Mesenchymal stem cell (in vitro differentiated cells and primary cell): Measurements from ENCODE around the gene MPPED2. TPM values are rescaled to one million over a fixed set of nuclear protein-coding genes. Genes with fewer than 3 reads are reported as not detected.

Experiments
- DNase-seq: peaks from one replicate; pipeline ENCODE4 v3.0.0-alpha.2; 2013
- H2AFZ ChIP-seq: one replicate; pipeline ENCODE4 v1.6.1; 2013; ENCODE audit warnings: low read depth, mild to moderate bottlenecking, control low read depth, inconsistent platforms, low read length, moderate library complexity
- H2AK5ac ChIP-seq: 2 replicates; pipeline ENCODE4 v1.6.1; 2013; ENCODE audit warnings: low read length, moderate library complexity, mild to moderate bottlenecking, inconsistent platforms; ENCODE audit not compliant: severe bottlenecking
- H2BK120ac ChIP-seq: one replicate; pipeline ENCODE4 v1.6.1; 2013; ENCODE audit warnings: low read depth, mild to moderate bottlenecking, inconsistent platforms, low read length, moderate library complexity
- H2BK12ac ChIP-seq, 2 experiments: one replicate each; pipeline ENCODE4 v1.6.1; 2013; ENCODE audit warnings: inconsistent platforms in 2 of 2, low read length in 2 of 2, mild to moderate bottlenecking in 2 of 2, moderate library complexity in 2 of 2, control low read depth in 1 of 2
- H2BK15ac ChIP-seq: one replicate; pipeline ENCODE4 v1.6.1; 2013; ENCODE audit warnings: mild to moderate bottlenecking, low read depth, inconsistent platforms; ENCODE audit not compliant: poor library complexity, severe bottlenecking
- H2BK5ac ChIP-seq: 2 replicates; pipeline ENCODE4 v1.6.1; 2013; ENCODE audit warnings: low read depth, mild to moderate bottlenecking, low read length, control low read depth, inconsistent platforms; ENCODE audit not compliant: poor library complexity, severe bottlenecking
- H3K14ac ChIP-seq, 2 experiments: one replicate each; pipeline ENCODE4 v1.6.1; 2013; ENCODE audit warnings: inconsistent platforms in 2 of 2, low read length in 2 of 2, control low read depth in 1 of 2, mild to moderate bottlenecking in 1 of 2, moderate library complexity in 1 of 2
- H3K18ac ChIP-seq, 2 experiments: one replicate each; pipeline ENCODE4 v1.6.1; 2013; ENCODE audit warnings: inconsistent platforms in 2 of 2, low read length in 2 of 2, control low read depth in 1 of 2, low read depth in 1 of 2, mild to moderate bottlenecking in 1 of 2
- H3K23ac ChIP-seq, 2 experiments: one replicate each; pipeline ENCODE4 v1.6.1; 2013; ENCODE audit warnings: inconsistent platforms in 2 of 2, low read length in 2 of 2, mild to moderate bottlenecking in 2 of 2, moderate library complexity in 2 of 2, control low read depth in 1 of 2
- H3K27ac ChIP-seq: 2 replicates; pipeline ENCODE4 v1.5.1; 2013; ENCODE audit warnings: mild to moderate bottlenecking, moderate library complexity, low read length, control low read depth, inconsistent platforms; ENCODE audit not compliant: poor library complexity, severe bottlenecking
- H3K27me3 ChIP-seq, 2 experiments: 2 replicates each; pipeline versions ENCODE4 v1.6.1 to v1.7.0; 2013; ENCODE audit warnings: low read length in 2 of 2, mild to moderate bottlenecking in 2 of 2, moderate library complexity in 2 of 2, control low read depth in 1 of 2, inconsistent platforms in 1 of 2; ENCODE audit not compliant: control insufficient read depth in 1 of 2, insufficient read depth in 1 of 2
- H3K36me3 ChIP-seq, 2 experiments: 2 replicates each; pipeline versions ENCODE4 v1.6.1 to v1.7.0; 2013; ENCODE audit warnings: low read length in 2 of 2, control low read depth in 1 of 2, inconsistent platforms in 1 of 2, low read depth in 1 of 2, mild to moderate bottlenecking in 1 of 2; ENCODE audit not compliant: insufficient read depth in 2 of 2, control insufficient read depth in 1 of 2
- H3K4ac ChIP-seq, 2 experiments: one replicate each; pipeline ENCODE4 v1.6.1; 2013; ENCODE audit warnings: inconsistent platforms in 2 of 2, low read length in 2 of 2, mild to moderate bottlenecking in 2 of 2, moderate library complexity in 2 of 2, control low read depth in 1 of 2, low read depth in 1 of 2
- H3K4me1 ChIP-seq: 2 replicates; pipeline ENCODE4 v1.6.1; 2013; ENCODE audit warnings: low read depth, low read length, control low read depth; ENCODE audit not compliant: control insufficient read depth, insufficient read depth
- H3K4me2 ChIP-seq: 2 replicates; pipeline ENCODE4 v1.6.1; 2013; ENCODE audit warnings: low read length, mild to moderate bottlenecking, inconsistent platforms; ENCODE audit not compliant: poor library complexity, severe bottlenecking
- H3K4me3 ChIP-seq, 2 experiments: 2 replicates each; pipeline versions ENCODE4 v1.5.1 to v1.7.0; 2013; ENCODE audit warnings: low read length in 2 of 2, mild to moderate bottlenecking in 2 of 2, control low read depth in 1 of 2, low read depth in 1 of 2; ENCODE audit not compliant: insufficient read depth in 1 of 2
- H3K79me1 ChIP-seq: replicated peaks from 2 replicates; pipeline ENCODE4 v1.6.1; 2013; ENCODE audit warnings: mild to moderate bottlenecking, control low read depth, low read length, inconsistent platforms; ENCODE audit not compliant: poor library complexity, severe bottlenecking
- H3K9ac ChIP-seq: 2 replicates; pipeline ENCODE4 v1.7.0; 2013; ENCODE audit warnings: mild to moderate bottlenecking, low read length, moderate library complexity
- H3K9me3 ChIP-seq: 2 replicates; pipeline ENCODE4 v1.7.0; 2013; ENCODE audit warnings: mild to moderate bottlenecking, low read length; ENCODE audit not compliant: control insufficient read depth
- H4K8ac ChIP-seq: one replicate; pipeline ENCODE4 v1.6.1; 2013; ENCODE audit warnings: inconsistent platforms, mild to moderate bottlenecking, low read length, moderate library complexity
- H4K91ac ChIP-seq: one replicate; pipeline ENCODE4 v1.6.1; 2013; ENCODE audit warnings: mild to moderate bottlenecking, low read length, inconsistent platforms
- WGBS: methylation state at CpG from one replicate; pipeline ENCODE4 v1.1.7; 2013; ENCODE audit warnings: mixed read lengths; 5-methylcytosine and 5-hydroxymethylcytosine counted together
- polyA plus RNA-seq, 2 experiments: library from polyadenylated mRNA; stranded (reverse); fragments of 200-250 nt; gene quantifications; one replicate each; pipeline ENCODE4 v1.2.3, GENCODE V29; 2013

MPPED2 gene, protein sequence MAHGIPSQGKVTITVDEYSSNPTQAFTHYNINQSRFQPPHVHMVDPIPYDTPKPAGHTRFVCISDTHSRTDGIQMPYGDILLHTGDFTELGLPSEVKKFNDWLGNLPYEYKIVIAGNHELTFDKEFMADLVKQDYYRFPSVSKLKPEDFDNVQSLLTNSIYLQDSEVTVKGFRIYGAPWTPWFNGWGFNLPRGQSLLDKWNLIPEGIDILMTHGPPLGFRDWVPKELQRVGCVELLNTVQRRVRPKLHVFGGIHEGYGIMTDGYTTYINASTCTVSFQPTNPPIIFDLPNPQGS
- not detected for polyA plus RNA-seq (2013, experiment 1 of 2)
- polyA plus RNA-seq (2013, experiment 2 of 2): 0.04 TPM

DNA sequence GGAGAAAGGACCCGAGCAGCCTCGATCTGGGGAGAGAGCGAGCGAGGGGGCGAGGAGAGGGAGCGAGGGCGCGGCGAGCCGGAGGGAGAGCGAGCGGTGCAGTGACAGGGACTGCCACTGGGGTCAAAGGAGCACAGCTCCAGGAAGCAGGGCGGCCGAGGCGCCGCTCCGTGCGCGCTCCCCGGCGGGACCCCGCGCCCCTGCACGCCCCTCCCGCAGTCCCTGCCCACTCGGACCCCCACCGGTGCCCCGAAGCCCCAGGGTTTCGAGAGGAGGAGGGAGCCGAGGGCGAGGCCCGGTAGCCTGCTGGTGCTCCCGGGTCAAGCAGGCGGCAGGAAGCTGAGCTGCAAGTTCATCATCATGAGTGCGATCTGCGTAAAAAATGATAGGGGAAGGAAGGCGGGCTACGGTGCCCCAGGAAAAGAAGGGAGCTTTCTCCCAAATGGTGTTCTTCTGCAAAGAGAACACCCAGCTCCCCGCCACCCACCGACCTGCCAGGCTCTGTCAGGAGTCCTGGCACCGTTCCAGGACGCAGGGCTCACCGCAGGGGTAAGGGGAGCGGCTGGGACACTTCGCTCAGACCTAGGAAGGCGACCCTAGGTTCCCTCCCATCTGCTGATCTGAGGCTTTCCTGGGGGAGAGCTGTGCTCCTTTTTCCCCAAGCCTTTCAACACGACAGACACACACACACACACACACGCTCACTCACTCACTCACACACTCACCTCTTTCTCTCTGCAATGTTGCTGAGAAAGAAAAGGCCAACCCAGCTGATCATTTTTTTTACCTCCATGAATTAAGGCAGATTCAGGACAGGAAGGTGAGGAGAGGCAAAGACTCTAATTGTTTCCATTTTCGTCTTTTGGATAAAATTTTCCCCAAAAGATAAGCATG, at the start of gene MPPED2:
Gene MPPED2 (minus strand): TSS at position 103 of the 894 bp plus-strand sequence. CDS start 5,980 bp downstream, outside the sequence.
- Histone ChIP-seq H3K9me3 (no peaks in the 10 kb centered on the region), H4K91ac (no peak within 1 kb of the TSS), H2BK12ac (no peak within 1 kb of the TSS), H2BK5ac (no peak within 1 kb of the TSS), H3K23ac (peak within 1 kb of the TSS in 1 of 2 experiments; percentile 9), H3K14ac (peak within 1 kb of the TSS in 1 of 2 experiments; percentile 32), H3K9ac (no peak within 1 kb of the TSS), H3K4me1 (peaks cover 27% of the 10 kb centered on the region), H2AFZ (peak within 1 kb of the TSS; percentile 43), H3K4ac (no peak within 1 kb of the TSS), H2AK5ac (no peak within 1 kb of the TSS), H3K4me3 (peak within 1 kb of the TSS; percentile 53 to 65), H3K36me3 (peaks cover 0 to 4% of the 10 kb centered on the region in 2 experiments), H3K27me3 (peaks cover 47 to 56% of the 10 kb centered on the region in 2 experiments), H2BK120ac (peak within 1 kb of the TSS; percentile 19), H3K18ac (no peak within 1 kb of the TSS), H3K79me1 (no peaks in the 10 kb centered on the region), H3K27ac (no peak within 1 kb of the TSS), H3K4me2 (peak within 1 kb of the TSS; percentile 98), H4K8ac (no peak within 1 kb of the TSS), H2BK15ac (no peak within 1 kb of the TSS)
- WGBS: 3% methylated on average over 39 of the region's 49 CpGs
- DNase-seq: no peak

DNA sequence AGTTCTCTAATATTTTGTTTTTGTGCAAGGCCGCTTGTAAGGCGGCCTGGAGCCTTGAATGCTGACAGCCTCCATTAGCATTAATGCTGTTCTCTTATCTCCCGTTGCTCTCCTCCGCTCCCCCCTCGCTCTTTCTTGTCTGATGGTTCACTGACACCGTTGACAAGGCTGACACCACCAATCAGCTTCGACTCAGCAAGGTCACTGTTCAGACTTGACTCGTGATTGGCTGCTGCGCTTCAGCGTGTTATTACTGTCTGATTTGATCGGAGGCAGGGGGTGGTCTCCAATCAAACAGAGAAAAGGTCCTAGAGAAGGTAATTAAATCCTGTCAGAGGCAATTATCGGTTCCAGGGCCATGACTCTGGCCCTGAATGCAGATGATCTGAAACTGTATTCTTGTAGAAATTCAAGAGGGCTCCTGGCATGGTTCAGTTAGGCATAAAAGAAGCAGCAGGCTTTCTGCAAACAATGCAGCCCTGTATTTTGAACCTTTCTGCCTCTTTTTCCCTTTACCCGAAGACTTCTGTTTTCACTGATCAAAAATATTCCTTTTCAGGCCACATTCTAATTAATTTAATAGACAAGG, 49.3 kb upstream of the MPPED2 start:
- no peak overlapping the region for H3K4me2 ChIP-seq
- H3K23ac ChIP-seq: no peak overlapping the region
- no peak overlapping the region for H3K4ac ChIP-seq
- H2BK5ac ChIP-seq: no peak overlapping the region
- no peak overlapping the region for H3K27ac ChIP-seq
- 25% methylated on average over 12 of the region's 13 CpGs for WGBS
- H4K91ac ChIP-seq: no peak overlapping the region
- no peak overlapping the region for H3K9ac ChIP-seq
- H3K27me3 ChIP-seq: no peaks in the 10 kb centered on the region
- H2BK15ac ChIP-seq: no peak overlapping the region
- H3K79me1 ChIP-seq: no peaks in the 10 kb centered on the region
- DNase-seq: no peak
- no peaks in the 10 kb centered on the region for H3K36me3 ChIP-seq
- H2BK12ac ChIP-seq: no peak overlapping the region
- peaks cover 4% of the 10 kb centered on the region for H3K9me3 ChIP-seq
- no peak overlapping the region for H3K18ac ChIP-seq
- H3K14ac ChIP-seq: no peak overlapping the region
- H2AK5ac ChIP-seq: no peak overlapping the region
- no peak overlapping the region for H2BK120ac ChIP-seq
- H3K4me1 ChIP-seq: no peaks in the 10 kb centered on the region
- H4K8ac ChIP-seq: no peak overlapping the region
- H2AFZ ChIP-seq: no peak overlapping the region
- no peak overlapping the region for H3K4me3 ChIP-seq

DNA sequence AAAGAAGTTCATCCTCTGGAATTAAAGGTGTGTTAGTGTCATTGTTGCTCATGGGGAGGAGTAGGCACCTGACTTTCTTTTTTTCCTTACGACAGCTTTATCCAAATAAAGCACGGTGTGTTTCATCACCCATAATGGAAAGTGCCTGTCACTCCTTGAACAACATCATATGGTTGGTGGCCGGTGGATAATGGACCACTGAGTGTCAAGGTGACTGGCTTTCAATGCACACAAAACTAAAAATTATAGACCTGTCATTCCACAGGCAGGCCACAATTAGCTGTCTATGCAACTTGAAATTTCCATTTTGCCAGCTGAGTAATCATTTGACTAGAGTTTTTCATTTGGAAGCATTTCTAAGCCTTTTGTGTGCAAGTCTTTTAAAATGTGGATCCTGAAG, 45.0 kb upstream of the MPPED2 start:
- Histone ChIP-seq H3K4me1 (no peaks in the 10 kb centered on the region), H3K9me3 (peaks cover 4% of the 10 kb centered on the region), H3K9ac (no peak overlapping the region), H2AK5ac (no peak overlapping the region), H3K4me2 (no peak overlapping the region), H2BK12ac (no peak overlapping the region), H3K79me1 (no peaks in the 10 kb centered on the region), H3K18ac (no peak overlapping the region), H3K36me3 (no peaks in the 10 kb centered on the region), H2BK15ac (no peak overlapping the region), H3K4me3 (no peak overlapping the region), H2BK120ac (no peak overlapping the region), H3K14ac (no peak overlapping the region), H3K23ac (no peak overlapping the region), H3K27me3 (no peaks in the 10 kb centered on the region), H4K8ac (no peak overlapping the region), H2BK5ac (no peak overlapping the region), H3K27ac (no peak overlapping the region), H4K91ac (no peak overlapping the region), H3K4ac (no peak overlapping the region), H2AFZ (no peak overlapping the region)
- 94% methylated on average over 3 of the region's 3 CpGs for WGBS
- no peak for DNase-seq

DNA sequence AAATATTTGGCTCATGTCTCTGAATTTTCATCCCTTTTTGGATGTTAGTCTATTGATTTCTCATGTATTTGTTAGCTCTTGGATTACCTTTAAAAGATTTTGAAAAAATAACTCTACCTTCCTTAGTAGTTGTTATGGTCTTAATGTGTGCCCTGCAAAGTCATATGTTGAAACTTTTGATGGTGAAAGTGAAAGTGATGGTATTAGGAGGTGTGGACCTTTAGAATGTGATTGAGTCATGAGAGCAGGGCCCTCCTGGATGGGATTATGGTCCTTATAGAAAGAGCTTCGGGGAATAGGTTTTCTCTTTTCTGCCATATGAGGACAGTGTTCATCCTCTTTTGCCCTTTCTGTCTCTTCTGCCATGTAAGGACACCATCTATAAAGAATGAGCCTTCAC, 33.6 kb upstream of the MPPED2 start:
- H3K79me1 ChIP-seq: no peaks in the 10 kb centered on the region
- no peak overlapping the region for H2BK15ac ChIP-seq
- no peak overlapping the region for H2AFZ ChIP-seq
- H3K9me3 ChIP-seq: peaks cover 28% of the 10 kb centered on the region
- no peak overlapping the region for H3K4me3 ChIP-seq
- 80% methylated on average over 1 of the region's 1 CpG for WGBS
- H2AK5ac ChIP-seq: no peak overlapping the region
- no peak overlapping the region for H3K4me2 ChIP-seq
- no peak overlapping the region for H3K9ac ChIP-seq
- no peaks in the 10 kb centered on the region for H3K4me1 ChIP-seq
- no peak overlapping the region for H3K4ac ChIP-seq
- no peak overlapping the region for H3K27ac ChIP-seq
- H2BK12ac ChIP-seq: no peak overlapping the region
- H3K23ac ChIP-seq: no peak overlapping the region
- H2BK120ac ChIP-seq: no peak overlapping the region
- no peak overlapping the region for H3K18ac ChIP-seq
- H3K14ac ChIP-seq: no peak overlapping the region
- DNase-seq: no peak
- H3K27me3 ChIP-seq: no peaks in the 10 kb centered on the region
- no peak overlapping the region for H4K8ac ChIP-seq
- H3K36me3 ChIP-seq: no peaks in the 10 kb centered on the region
- H2BK5ac ChIP-seq: no peak overlapping the region
- H4K91ac ChIP-seq: no peak overlapping the region
